Peyer's patch (tissue), 4 donors: ENCODE data around the gene PC. TPM values are rescaled to one million over a fixed set of nuclear protein-coding genes. Genes with fewer than 3 reads are reported as not detected.

Source experiments
- DNase-seq, 3 donors: peaks; one replicate each; pipeline ENCODE4 v3.0.0-alpha.2; 2017 to 2019
- H3K27ac ChIP-seq, 4 donors: fragments of 200-600 bp; sonication (generic); one replicate each; pipeline ENCODE4 v1.5.1; 2016 to 2019
- H3K27me3 ChIP-seq, 2 donors: fragments of 200-600 bp; sonication (generic); one replicate each; pipeline ENCODE4 v1.5.1; 2019
- H3K36me3 ChIP-seq, 3 donors: fragments of 200-600 bp; sonication (generic); one replicate each; pipeline ENCODE4 v1.5.1; 2016 to 2019
- H3K4me1 ChIP-seq, 4 donors: fragments of 200-600 bp; sonication (generic); one replicate each; pipeline ENCODE4 v1.5.1; 2016 to 2019
- H3K4me3 ChIP-seq, 4 donors: fragments of 200-600 bp; sonication (generic); 1 replicate in 3 of 4; 2 replicates in 1 of 4; pipeline ENCODE4 v1.5.1; 2016 to 2019; ENCODE audit warnings: mild to moderate bottlenecking in 1 of 4
- H3K9me3 ChIP-seq, 4 donors: fragments of 200-600 bp; sonication (generic); one replicate each; pipeline ENCODE4 v1.5.1; 2016 to 2019; ENCODE audit warnings: mild to moderate bottlenecking in 1 of 4
- POLR2A ChIP-seq, 2 donors: fragments of 450-650 bp; IDR thresholded peaks; one replicate each; pipeline ENCODE4 v1.5.1; 2017; ENCODE audit warnings: antibody characterized with exemption in 2 of 2, mild to moderate bottlenecking in 2 of 2, moderate library complexity in 2 of 2
- total RNA-seq, 4 donors: library from RNA; depleted of rRNA; stranded (reverse); fragments of >200 nt; gene quantifications; one replicate each; pipeline ENCODE4 v1.1.0, GENCODE V29; 2016
- TF ChIP-seq, protein P1 (sequence below), 6 experiments: fragments of 450-650 bp in 4 of 6; fragments of 200-600 bp in 2 of 6; sonication (generic) in 1 of 6; IDR thresholded peaks; one replicate each; pipeline ENCODE4 v1.5.1; 2017 to 2019; ENCODE audit warnings: antibody characterized with exemption in 6 of 6, mild to moderate bottlenecking in 3 of 6, moderate library complexity in 1 of 6

PC gene
- total RNA-seq, 4 donors from 2014 or later, result 15.7 to 88.9 (median 77.2) TPM

GRCh38 chr11:66885469-66885868, 72.7 kb downstream of the PC start:
- no peak for DNase-seq
- no peaks in the 10 kb centered on the region for H3K27me3 ChIP-seq
- no peak overlapping the region for H3K4me3 ChIP-seq
- H3K36me3 ChIP-seq, result no peaks in the 10 kb centered on the region
- no peaks in the 10 kb centered on the region for H3K9me3 ChIP-seq
- H3K27ac ChIP-seq, result no peak overlapping the region
- H3K4me1 ChIP-seq, result no peaks in the 10 kb centered on the region
- TF ChIP-seq POLR2A (IDR thresholded peaks at IDR 0.05), result no peak
- TF ChIP-seq, protein P1, sequence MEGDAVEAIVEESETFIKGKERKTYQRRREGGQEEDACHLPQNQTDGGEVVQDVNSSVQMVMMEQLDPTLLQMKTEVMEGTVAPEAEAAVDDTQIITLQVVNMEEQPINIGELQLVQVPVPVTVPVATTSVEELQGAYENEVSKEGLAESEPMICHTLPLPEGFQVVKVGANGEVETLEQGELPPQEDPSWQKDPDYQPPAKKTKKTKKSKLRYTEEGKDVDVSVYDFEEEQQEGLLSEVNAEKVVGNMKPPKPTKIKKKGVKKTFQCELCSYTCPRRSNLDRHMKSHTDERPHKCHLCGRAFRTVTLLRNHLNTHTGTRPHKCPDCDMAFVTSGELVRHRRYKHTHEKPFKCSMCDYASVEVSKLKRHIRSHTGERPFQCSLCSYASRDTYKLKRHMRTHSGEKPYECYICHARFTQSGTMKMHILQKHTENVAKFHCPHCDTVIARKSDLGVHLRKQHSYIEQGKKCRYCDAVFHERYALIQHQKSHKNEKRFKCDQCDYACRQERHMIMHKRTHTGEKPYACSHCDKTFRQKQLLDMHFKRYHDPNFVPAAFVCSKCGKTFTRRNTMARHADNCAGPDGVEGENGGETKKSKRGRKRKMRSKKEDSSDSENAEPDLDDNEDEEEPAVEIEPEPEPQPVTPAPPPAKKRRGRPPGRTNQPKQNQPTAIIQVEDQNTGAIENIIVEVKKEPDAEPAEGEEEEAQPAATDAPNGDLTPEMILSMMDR (IDR thresholded peaks at IDR 0.05), result no peak

- Histone ChIP-seq H3K27me3 (no peaks in the 10 kb centered on the region), H3K36me3 (no peaks in the 10 kb centered on the region), H3K27ac (no peak overlapping the region), H3K4me3 (no peak overlapping the region), H3K4me1 (no peaks in the 10 kb centered on the region), H3K9me3 (no peaks in the 10 kb centered on the region)
- TF ChIP-seq, protein P1 (IDR thresholded peaks at IDR 0.05), result no peak
- TF ChIP-seq POLR2A (IDR thresholded peaks at IDR 0.05), result no peak
- DNase-seq, result no peak
Observed at GRCh38 chr11:66884443-66884842, 73.7 kb downstream of the PC start.

DNA sequence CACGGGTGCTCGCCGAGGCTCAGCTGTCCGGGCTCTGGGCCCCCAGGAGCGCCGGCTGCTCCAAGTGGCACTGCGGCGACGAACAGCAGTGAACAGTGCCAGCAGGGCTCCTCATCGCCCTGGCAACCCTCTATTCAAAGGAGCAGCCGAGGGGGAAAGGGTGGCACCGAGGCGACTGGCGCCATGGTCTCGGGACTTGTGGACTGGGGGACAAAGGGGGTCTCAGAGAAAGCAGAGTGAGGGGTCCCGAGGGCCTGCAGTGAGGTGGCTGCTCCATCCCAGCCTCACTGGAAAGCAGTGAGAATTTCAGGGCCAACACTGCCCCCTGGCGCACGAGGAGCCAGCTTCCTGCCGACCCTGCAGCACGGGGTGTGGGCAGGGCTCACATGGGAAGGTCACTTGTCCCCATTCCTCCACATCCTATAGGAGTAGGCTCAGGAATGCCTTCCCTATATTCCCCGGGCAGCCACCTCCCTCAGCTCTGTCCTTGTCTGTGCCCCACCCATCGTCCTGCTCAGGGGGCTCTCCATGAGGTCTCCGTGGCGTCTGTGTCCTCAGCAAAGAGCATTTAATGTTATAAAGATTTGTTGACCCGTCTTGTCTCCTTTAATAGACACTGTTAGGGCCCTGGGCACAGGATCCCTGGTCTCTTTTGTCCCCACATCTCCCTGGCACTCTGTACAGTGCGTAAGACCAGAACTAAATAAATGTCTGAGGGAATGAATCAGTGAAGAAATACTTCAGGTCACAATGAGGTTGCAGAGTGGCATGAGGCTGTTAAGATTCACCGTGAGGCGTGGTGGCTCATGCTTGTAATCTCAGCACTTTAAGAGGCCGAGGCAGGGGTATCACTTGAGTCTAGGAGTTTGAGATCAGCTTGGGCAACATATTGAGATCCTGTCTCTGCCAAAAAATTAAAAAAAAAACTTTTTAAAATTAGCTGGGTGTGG, 74.9 kb downstream of the PC start:
- Histone ChIP-seq H3K4me1 (peaks cover 0 to 4% (median 0%) of the 10 kb centered on the region in 4 donors), H3K9me3 (no peaks in the 10 kb centered on the region), H3K4me3 (peak overlapping the region in 1 of 4 donors; percentile 6), H3K27ac (no peak overlapping the region), H3K36me3 (no peaks in the 10 kb centered on the region), H3K27me3 (no peaks in the 10 kb centered on the region)
- DNase-seq, result peak; percentile 45 to 86 (median 83)
- TF ChIP-seq, protein P1 (IDR thresholded peaks at IDR 0.05), result peak; percentile 28 to 73 (median 59)
- TF ChIP-seq POLR2A (IDR thresholded peaks at IDR 0.05), result no peak

DNA sequence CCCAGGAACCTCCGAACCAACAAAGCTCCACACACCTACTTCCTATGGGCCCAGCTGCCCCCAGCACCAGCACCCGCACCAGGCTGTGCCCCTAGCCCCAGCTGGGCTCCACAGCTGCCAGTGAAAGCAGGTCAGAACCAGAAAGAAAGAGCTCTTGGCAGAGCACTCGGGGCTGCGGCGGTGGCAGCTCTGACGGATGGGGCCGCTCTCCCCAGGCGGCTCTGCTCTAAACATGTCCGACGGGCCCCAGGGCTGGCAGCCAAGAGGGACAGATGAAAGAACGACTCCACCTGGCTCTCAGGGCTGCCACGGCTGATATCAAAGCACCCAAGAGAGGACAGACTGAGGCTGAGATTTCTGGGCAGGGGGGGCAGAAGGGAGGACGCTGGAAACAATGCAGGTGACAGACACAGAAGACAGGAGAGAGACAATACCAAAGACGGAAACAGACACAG, 75.6 kb downstream of the PC start:
- DNase-seq, result no peak
- Histone ChIP-seq H3K4me1 (peaks cover 0 to 4% (median 0%) of the 10 kb centered on the region in 4 donors), H3K4me3 (peak overlapping the region in 1 of 4 donors; percentile 6), H3K36me3 (no peaks in the 10 kb centered on the region), H3K9me3 (no peaks in the 10 kb centered on the region), H3K27me3 (no peaks in the 10 kb centered on the region), H3K27ac (no peak overlapping the region)
- TF ChIP-seq POLR2A (IDR thresholded peaks at IDR 0.05), result no peak
- TF ChIP-seq, protein P1 (IDR thresholded peaks at IDR 0.05), result no peak

DNA sequence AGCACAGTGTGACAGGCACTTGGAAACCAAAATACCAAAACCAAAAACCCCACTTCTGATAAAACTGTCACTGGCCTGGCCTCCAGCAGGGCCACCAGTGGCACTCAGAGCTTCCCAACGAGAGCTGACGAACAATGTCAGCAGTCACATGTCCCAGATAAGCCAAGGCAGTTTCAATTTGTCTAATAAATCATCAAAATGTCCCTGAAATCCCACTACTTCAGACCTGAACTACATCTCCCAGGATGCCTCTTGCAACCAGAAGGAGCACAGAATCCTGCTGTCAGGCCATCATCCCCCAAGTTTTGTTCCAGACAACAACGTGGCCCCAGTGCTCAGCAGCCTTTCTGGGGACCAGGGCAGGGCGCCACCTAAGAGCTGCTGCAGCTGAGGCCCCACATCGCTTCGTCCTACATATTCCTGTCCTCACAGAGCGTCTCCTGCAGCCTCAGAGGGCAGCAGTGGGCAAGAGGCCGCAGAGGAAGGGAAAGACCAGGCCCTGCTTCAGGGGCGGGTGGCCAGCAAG, 76.2 kb downstream of the PC start:
- peaks cover 0 to 4% (median 0%) of the 10 kb centered on the region in 4 donors for H3K4me1 ChIP-seq
- H3K27ac ChIP-seq, result no peak overlapping the region
- no peaks in the 10 kb centered on the region for H3K36me3 ChIP-seq
- no peaks in the 10 kb centered on the region for H3K9me3 ChIP-seq
- TF ChIP-seq, protein P1 (IDR thresholded peaks at IDR 0.05), result no peak
- no peak for TF ChIP-seq POLR2A (IDR thresholded peaks at IDR 0.05)
- no peaks in the 10 kb centered on the region for H3K27me3 ChIP-seq
- no peak overlapping the region for H3K4me3 ChIP-seq
- no peak for DNase-seq
